IPS DF 6.9 (cell line): Measurements from ENCODE around the gene ZNF474.

Experiments
- DNase-seq: peaks from one replicate; pipeline ENCODE4 v3.0.0-alpha.2; 2013; ENCODE audit warnings: low read depth, low spot score
- H3K27ac ChIP-seq: one replicate; pipeline ENCODE4 v1.5.1; 2013; ENCODE audit warnings: low read length, control low read depth
- H3K27me3 ChIP-seq: 2 replicates; pipeline ENCODE4 v1.6.1; 2013; ENCODE audit warnings: mild to moderate bottlenecking, low read length; ENCODE audit not compliant: control insufficient read depth, insufficient read depth
- H3K36me3 ChIP-seq: 2 replicates; pipeline ENCODE4 v1.6.1; 2013; ENCODE audit warnings: low read length; ENCODE audit not compliant: control insufficient read depth, insufficient read depth
- H3K4me1 ChIP-seq: 2 replicates; pipeline ENCODE4 v1.6.1; 2013; ENCODE audit warnings: low read length; ENCODE audit not compliant: control insufficient read depth, insufficient read depth
- H3K4me3 ChIP-seq: 2 replicates; pipeline ENCODE4 v1.5.1; 2013; ENCODE audit warnings: mild to moderate bottlenecking, low read length
- H3K9me3 ChIP-seq: 2 replicates; pipeline ENCODE4 v1.6.1; 2013; ENCODE audit warnings: low read length, inconsistent platforms; ENCODE audit not compliant: control insufficient read depth, insufficient read depth
- WGBS: extraction: QIAGEN DNeasy Blood & Tissue Kit; methylation state at CpG from one replicate; pipeline ENCODE4 v1.1.7; 2013; ENCODE audit warnings: mixed read lengths, missing lambda C conversion rate; ENCODE audit not compliant: insufficient read length, insufficient coverage; 5-methylcytosine and 5-hydroxymethylcytosine counted together

Gene ZNF474

GRCh38 chr5:122118356-122118948 is 10.9 kb upstream of the ZNF474 start:
- Histone ChIP-seq H3K9me3 (no peaks in the 10 kb centered on the region), H3K27ac (no peak overlapping the region), H3K4me3 (no peak overlapping the region), H3K27me3 (no peaks in the 10 kb centered on the region), H3K4me1 (peaks cover 1% of the 10 kb centered on the region), H3K36me3 (no peaks in the 10 kb centered on the region)
- DNase-seq, result no peak
- no CpG with 5 or more reads among the region's 1 CpG for WGBS

DNA sequence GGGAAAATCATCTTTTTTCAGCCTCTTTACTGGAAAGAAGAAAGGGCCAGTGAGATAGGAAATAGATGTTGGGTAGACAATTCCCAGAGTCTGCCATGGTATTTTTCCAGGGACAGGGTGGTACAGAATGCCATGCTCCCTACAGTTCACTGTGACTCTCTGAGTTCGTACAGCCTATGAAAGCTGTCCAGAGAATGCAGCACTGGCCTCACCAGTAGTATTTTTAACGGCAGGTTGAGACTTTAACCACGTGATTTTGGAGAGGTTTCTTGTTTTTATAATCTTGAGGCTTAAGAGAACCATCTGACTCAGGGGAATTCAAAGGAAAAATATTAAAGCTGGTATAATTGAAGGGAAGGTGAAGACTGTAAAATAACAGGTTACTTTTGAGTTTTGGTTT is 10.1 kb upstream of the ZNF474 start:
- WGBS, result no CpG with 5 or more reads among the region's 3 CpGs
- peaks cover 1% of the 10 kb centered on the region for H3K4me1 ChIP-seq

GRCh38 chr5:122120493-122120892 is 8.9 kb upstream of the ZNF474 start:
- WGBS, result no CpG with 5 or more reads among the region's 2 CpGs
- Histone ChIP-seq H3K27ac (no peak overlapping the region), H3K36me3 (no peaks in the 10 kb centered on the region), H3K27me3 (no peaks in the 10 kb centered on the region), H3K4me3 (no peak overlapping the region), H3K9me3 (no peaks in the 10 kb centered on the region), H3K4me1 (peaks cover 1% of the 10 kb centered on the region)
- no peak for DNase-seq

More for the DNA sequence above, 10.1 kb upstream of the ZNF474 start:
- H3K9me3 ChIP-seq, result no peaks in the 10 kb centered on the region
- H3K27me3 ChIP-seq, result no peaks in the 10 kb centered on the region
- DNase-seq, result no peak
- no peak overlapping the region for H3K4me3 ChIP-seq
- H3K36me3 ChIP-seq, result no peaks in the 10 kb centered on the region
- no peak overlapping the region for H3K27ac ChIP-seq

DNA sequence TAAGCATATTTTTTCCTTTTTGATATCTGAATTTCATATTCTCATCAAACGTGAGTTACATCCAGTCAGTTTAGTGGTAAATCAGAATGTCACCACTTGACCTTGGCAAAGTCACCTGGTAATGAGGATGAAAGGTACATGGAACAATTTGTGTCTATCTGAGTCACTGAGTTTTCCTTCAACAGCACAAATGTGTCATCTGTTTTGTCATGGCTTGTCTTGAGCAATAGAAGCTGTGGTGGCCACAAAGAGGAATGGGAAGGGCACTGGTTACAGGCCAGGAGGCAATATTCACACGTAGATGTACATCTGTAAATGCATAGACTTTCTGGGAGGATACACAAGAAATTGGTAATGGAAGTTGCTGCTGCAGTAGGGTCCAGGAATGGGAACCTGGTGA is 8.4 kb upstream of the ZNF474 start:
- no CpG with 5 or more reads among the region's 2 CpGs for WGBS
- Histone ChIP-seq H3K27ac (no peak overlapping the region), H3K4me1 (peaks cover 1% of the 10 kb centered on the region), H3K4me3 (no peak overlapping the region), H3K36me3 (no peaks in the 10 kb centered on the region), H3K9me3 (no peaks in the 10 kb centered on the region), H3K27me3 (no peaks in the 10 kb centered on the region)
- DNase-seq, result no peak

DNA sequence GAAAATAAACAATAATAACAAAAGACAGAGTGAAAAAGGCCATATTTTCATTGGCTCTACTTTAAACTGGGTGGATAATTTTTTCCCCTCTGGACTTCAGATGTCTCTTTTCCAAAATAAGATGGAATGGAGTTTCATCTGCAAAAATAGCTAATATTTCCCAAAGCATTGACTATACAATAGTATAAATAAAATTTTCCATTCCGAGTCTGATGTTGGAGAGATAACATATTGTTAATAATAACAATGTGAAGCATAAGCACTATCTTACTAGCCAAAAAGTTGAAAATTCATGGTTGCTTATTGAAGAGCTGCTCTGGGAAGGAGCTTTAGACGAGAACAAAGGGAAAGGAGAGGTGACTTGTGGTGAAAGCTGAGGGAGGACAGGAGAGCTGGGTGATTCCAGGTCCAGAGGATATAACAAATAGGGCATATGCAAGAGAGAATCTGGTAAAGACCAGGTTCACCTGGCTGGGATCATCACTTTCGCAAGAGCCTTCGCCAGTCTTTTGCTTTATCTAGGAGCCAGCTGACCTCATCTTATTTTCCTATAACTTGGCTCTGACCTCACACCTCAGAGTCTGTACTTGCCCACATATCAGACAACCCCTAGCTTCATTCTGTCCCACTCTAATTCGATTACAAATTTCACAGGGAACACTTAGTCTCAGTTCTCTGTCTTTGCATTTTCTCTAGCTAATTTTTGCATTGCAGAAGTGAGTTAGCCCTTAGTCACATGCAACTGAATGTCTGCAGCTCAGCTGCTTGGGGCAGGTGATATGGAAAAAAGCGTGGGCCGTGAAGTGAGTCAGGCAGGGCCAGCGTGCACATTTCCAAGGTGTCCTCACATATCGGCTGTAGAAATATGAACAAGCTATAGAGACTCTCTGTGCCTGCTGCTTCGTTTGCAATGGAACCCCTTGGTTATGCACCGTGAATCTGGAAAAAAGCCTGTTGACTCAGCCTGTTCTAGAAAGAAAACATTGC is 7.6 kb upstream of the ZNF474 start:
- WGBS, result no CpG with 5 or more reads among the region's 11 CpGs
- H3K36me3 ChIP-seq, result no peaks in the 10 kb centered on the region
- H3K9me3 ChIP-seq, result no peaks in the 10 kb centered on the region
- H3K27me3 ChIP-seq, result no peaks in the 10 kb centered on the region
- H3K4me3 ChIP-seq, result no peak overlapping the region
- no peak for DNase-seq
- peaks cover 1% of the 10 kb centered on the region for H3K4me1 ChIP-seq
- H3K27ac ChIP-seq, result no peak overlapping the region

GRCh38 chr5:122124766-122125165 is 4.6 kb upstream of the ZNF474 start:
- Histone ChIP-seq H3K27ac (no peak overlapping the region), H3K36me3 (no peaks in the 10 kb centered on the region), H3K4me1 (peaks cover 1% of the 10 kb centered on the region), H3K9me3 (no peaks in the 10 kb centered on the region), H3K27me3 (no peaks in the 10 kb centered on the region), H3K4me3 (no peak overlapping the region)
- DNase-seq, result no peak
- no CpG with 5 or more reads among the region's 2 CpGs for WGBS

GRCh38 chr5:122126177-122126755 is 3.1 kb upstream of the ZNF474 start:
- Histone ChIP-seq H3K36me3 (no peaks in the 10 kb centered on the region), H3K4me3 (no peak overlapping the region), H3K27me3 (no peaks in the 10 kb centered on the region), H3K4me1 (no peaks in the 10 kb centered on the region; the same call in 1 of the 2 replicates), H3K27ac (no peak overlapping the region), H3K9me3 (no peaks in the 10 kb centered on the region)
- no CpG with 5 or more reads among the region's 2 CpGs for WGBS
- no peak for DNase-seq

GRCh38 chr5:122126756-122127321 is 2.5 kb upstream of the ZNF474 start:
- H3K4me1 ChIP-seq, result no peaks in the 10 kb centered on the region; the same call in 1 of the 2 replicates
- no CpG with 5 or more reads among the region's 10 CpGs for WGBS
- no peaks in the 10 kb centered on the region for H3K9me3 ChIP-seq
- no peak overlapping the region for H3K4me3 ChIP-seq
- no peaks in the 10 kb centered on the region for H3K36me3 ChIP-seq
- no peak for DNase-seq
- H3K27me3 ChIP-seq, result no peaks in the 10 kb centered on the region
- no peak overlapping the region for H3K27ac ChIP-seq

DNA sequence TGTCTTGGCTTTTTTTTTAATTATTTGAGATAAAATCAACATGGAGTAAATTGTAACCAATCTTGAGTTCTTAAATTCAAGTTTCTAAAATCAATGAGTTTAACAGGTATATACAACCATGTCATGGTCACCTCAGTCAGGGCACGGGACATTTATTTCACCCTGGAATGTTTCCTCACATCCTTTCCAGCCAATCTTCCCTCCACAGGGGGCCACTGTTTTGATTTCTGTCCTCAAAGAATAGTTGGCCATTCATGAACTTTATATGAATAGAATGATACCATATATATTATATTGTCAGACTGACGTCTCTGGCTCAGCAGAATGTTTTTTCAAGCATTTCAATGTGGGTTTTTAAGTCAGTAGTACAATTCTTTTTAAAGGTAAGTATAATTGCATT is 806 bp downstream of the ZNF474 start:
- H3K36me3 ChIP-seq, result no peaks in the 10 kb centered on the region
- no peak overlapping the region for H3K27ac ChIP-seq
- no peaks in the 10 kb centered on the region for H3K4me1 ChIP-seq
- H3K27me3 ChIP-seq, result no peaks in the 10 kb centered on the region
- DNase-seq, result no peak
- no peak overlapping the region for H3K4me3 ChIP-seq
- H3K9me3 ChIP-seq, result no peaks in the 10 kb centered on the region
- WGBS, result no CpG with 5 or more reads among the region's 2 CpGs

DNA sequence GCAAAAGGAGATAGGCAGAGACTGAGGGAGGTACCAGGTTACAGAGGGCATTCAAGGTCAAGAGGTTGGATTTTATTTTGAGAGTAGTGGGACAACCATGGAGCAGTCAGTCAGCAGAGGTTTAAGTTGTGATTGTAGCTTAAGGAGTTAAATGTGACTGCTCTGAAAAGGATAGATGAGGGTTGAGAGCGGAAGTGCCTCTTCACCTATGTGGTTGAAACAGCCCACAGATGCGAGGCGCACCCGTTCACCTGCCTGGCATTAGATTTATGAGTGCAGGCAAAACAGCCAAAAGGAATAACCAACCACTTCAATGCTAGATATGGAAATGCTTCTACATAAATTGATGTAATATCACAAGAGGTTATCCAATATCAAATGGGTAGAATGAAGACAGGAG is 8.4 kb downstream of the ZNF474 start:
- Histone ChIP-seq H3K4me3 (no peak overlapping the region), H3K27me3 (no peaks in the 10 kb centered on the region), H3K36me3 (no peaks in the 10 kb centered on the region), H3K27ac (no peak overlapping the region), H3K9me3 (no peaks in the 10 kb centered on the region), H3K4me1 (no peaks in the 10 kb centered on the region)
- DNase-seq, result no peak
- no CpG with 5 or more reads among the region's 4 CpGs for WGBS
